Measurements from ENCODE around the gene MAX. TPM values are rescaled to one million over a fixed set of nuclear protein-coding genes. Genes with fewer than 3 reads are reported as not detected.

Gene MAX
- total RNA-seq, 4 donors from 2014 or later = 44.2 to 54.0 (median 46.1) TPM

GRCh38 chr14:65070471-65070976, 31.8 kb downstream of the MAX start:
- TF ChIP-seq CTCF (IDR thresholded peaks at IDR 0.05; ENCODE audit: low read depth) = no peak

- TF ChIP-seq CTCF (IDR thresholded peaks at IDR 0.05; ENCODE audit: low read depth) = no peak
Observed at GRCh38 chr14:65069874-65070413, 32.4 kb downstream of the MAX start.

GRCh38 chr14:65065719-65066118, 36.6 kb downstream of the MAX start:
- no peak for TF ChIP-seq CTCF (IDR thresholded peaks at IDR 0.05; ENCODE audit: low read depth)

- TF ChIP-seq CTCF (IDR thresholded peaks at IDR 0.05; ENCODE audit: low read depth) = no peak
Observed at GRCh38 chr14:65062096-65063075, 39.9 kb downstream of the MAX start.

- no peak for TF ChIP-seq CTCF (IDR thresholded peaks at IDR 0.05; ENCODE audit: low read depth)
Observed at GRCh38 chr14:65057695-65058094, 44.6 kb downstream of the MAX start.

- TF ChIP-seq CTCF (IDR thresholded peaks at IDR 0.05; ENCODE audit: low read depth) = no peak
Observed at GRCh38 chr14:65054471-65055085, 47.7 kb downstream of the MAX start.

DNA sequence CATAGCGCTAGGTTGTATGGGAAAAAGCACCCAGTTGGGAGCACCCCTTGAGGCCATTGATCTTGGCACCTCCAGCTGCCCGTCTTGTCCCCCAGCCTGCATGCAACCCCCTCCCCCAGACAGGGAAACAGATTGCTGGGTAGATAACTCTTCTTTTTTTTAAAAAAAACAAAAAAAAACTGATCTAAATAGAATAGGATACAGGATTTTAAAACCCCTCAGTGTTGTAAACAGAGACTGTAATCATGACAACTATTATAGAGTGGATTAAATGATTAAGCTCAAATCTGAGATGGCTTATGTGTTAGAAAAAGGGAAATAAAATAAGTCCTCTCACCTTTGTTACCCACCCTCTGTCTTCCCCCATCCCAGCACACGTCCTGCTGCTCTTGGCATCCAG, 48.9 kb downstream of the MAX start:
- no peak for TF ChIP-seq CTCF (IDR thresholded peaks at IDR 0.05; ENCODE audit: low read depth)
